ENCODE measurements around the gene ITM2C.

Gene ITM2C

DNA sequence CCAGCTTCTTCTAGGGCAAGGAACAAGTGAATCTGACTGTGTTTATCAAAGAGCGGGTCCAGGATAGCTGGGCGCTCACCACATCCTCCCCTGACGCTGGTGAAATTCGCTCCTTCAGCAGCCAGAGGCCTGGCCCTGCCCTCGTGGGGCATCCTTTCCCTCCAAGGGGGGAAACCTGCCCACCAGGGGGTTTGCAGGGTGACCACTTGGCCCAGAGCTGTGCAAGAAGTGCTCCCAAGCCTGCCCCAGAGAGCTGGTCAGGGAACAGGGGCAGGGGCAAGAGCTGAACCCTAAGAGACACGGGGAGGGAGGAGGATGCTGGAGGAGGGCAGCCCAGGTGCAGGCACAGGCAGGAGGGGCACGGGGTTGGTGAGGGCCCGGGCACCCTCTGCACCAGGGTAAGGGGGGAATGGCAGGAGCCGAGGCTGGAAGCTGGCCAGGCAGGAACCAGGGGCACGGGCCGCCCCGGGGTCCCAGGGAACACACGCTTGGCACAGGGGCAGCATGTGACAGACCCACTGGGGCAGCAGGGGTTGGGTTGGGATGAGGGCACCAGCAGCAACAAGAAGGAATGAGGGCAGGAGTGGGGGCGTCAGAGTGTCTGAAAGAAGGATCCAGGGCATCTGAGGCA, 63.1 kb downstream of the ITM2C start:
- H3K4me3 Mint-ChIP-seq = no peak overlapping the region
- H3K27ac Mint-ChIP-seq = no peak overlapping the region
- H3K27me3 Mint-ChIP-seq = peaks cover 12 to 47% of the 10 kb centered on the region in 2 donors
- DNase-seq (no peak), ATAC-seq (replicated peaks) (no peak)
- H3K9me3 Mint-ChIP-seq = no peaks in the 10 kb centered on the region
- H3K36me3 Mint-ChIP-seq (ENCODE audit: insufficient read depth) = peaks cover 12% of the 10 kb centered on the region
- H3K4me1 Mint-ChIP-seq (ENCODE audit: low read depth in 2 of 2) = peaks cover 33 to 50% of the 10 kb centered on the region in 2 donors

Measured in effector memory CD8-positive, alpha-beta T cell (primary cell).